ENCODE results near the gene MYLK4. TPM values are rescaled to one million over a fixed set of nuclear protein-coding genes. Genes with fewer than 3 reads are reported as not detected.

The MYLK4 gene
- total RNA-seq, 2 donors from 2014 or later: 1.0 to 3.6 TPM

- Histone ChIP-seq H3K4me3 (no peak overlapping the region), H3K27me3 (no peaks in the 10 kb centered on the region), H3K36me3 (no peaks in the 10 kb centered on the region), H3K27ac (no peak overlapping the region), H3K9me3 (no peaks in the 10 kb centered on the region), H3K4me1 (peaks cover 0 to 6% of the 10 kb centered on the region in 2 donors)
- TF ChIP-seq CTCF (IDR thresholded peaks at IDR 0.05): no peak
- DNase-seq (ENCODE audit: low spot score): no peak
These were observed 42.3 kb downstream of the MYLK4 start for GRCh38 chr6:2708456-2708855.

GRCh38 chr6:2706558-2706957, 44.2 kb downstream of the MYLK4 start:
- no peaks in the 10 kb centered on the region for H3K36me3 ChIP-seq
- H3K27ac ChIP-seq: no peak overlapping the region
- H3K4me1 ChIP-seq: peaks cover 0 to 6% of the 10 kb centered on the region in 2 donors
- no peak overlapping the region for H3K4me3 ChIP-seq
- no peak for TF ChIP-seq CTCF (IDR thresholded peaks at IDR 0.05)
- DNase-seq (ENCODE audit: low spot score): no peak
- H3K27me3 ChIP-seq: no peaks in the 10 kb centered on the region
- H3K9me3 ChIP-seq: no peaks in the 10 kb centered on the region

GRCh38 chr6:2705256-2705655, 45.5 kb downstream of the MYLK4 start:
- Histone ChIP-seq H3K27ac (no peak overlapping the region), H3K36me3 (no peaks in the 10 kb centered on the region), H3K27me3 (no peaks in the 10 kb centered on the region), H3K4me1 (peaks cover 0 to 6% of the 10 kb centered on the region in 2 donors), H3K4me3 (no peak overlapping the region), H3K9me3 (no peaks in the 10 kb centered on the region)
- TF ChIP-seq CTCF (IDR thresholded peaks at IDR 0.05): no peak
- no peak for DNase-seq (ENCODE audit: low spot score)

GRCh38 chr6:2697291-2697690, 53.4 kb downstream of the MYLK4 start:
- TF ChIP-seq CTCF (IDR thresholded peaks at IDR 0.05): no peak

GRCh38 chr6:2695454-2696095, 55.1 kb downstream of the MYLK4 start:
- Histone ChIP-seq H3K27me3 (no peaks in the 10 kb centered on the region), H3K4me3 (no peak overlapping the region), H3K36me3 (no peaks in the 10 kb centered on the region), H3K9me3 (no peaks in the 10 kb centered on the region), H3K27ac (no peak overlapping the region), H3K4me1 (no peaks in the 10 kb centered on the region)
- TF ChIP-seq CTCF (IDR thresholded peaks at IDR 0.05): peak; percentile 12 to 57
- no peak for DNase-seq (ENCODE audit: low spot score)

More at GRCh38 chr6:2697291-2697690, 53.4 kb downstream of the MYLK4 start:
- no peaks in the 10 kb centered on the region for H3K36me3 ChIP-seq
- no peaks in the 10 kb centered on the region for H3K4me1 ChIP-seq
- H3K27me3 ChIP-seq: no peaks in the 10 kb centered on the region
- H3K4me3 ChIP-seq: no peak overlapping the region
- no peaks in the 10 kb centered on the region for H3K9me3 ChIP-seq
- DNase-seq (ENCODE audit: low spot score): no peak
- no peak overlapping the region for H3K27ac ChIP-seq

GRCh38 chr6:2693231-2693630, 57.5 kb downstream of the MYLK4 start:
- Histone ChIP-seq H3K27ac (no peak overlapping the region), H3K4me3 (no peak overlapping the region), H3K9me3 (no peaks in the 10 kb centered on the region), H3K4me1 (no peaks in the 10 kb centered on the region), H3K36me3 (no peaks in the 10 kb centered on the region), H3K27me3 (no peaks in the 10 kb centered on the region)
- DNase-seq (ENCODE audit: low spot score): no peak
- no peak for TF ChIP-seq CTCF (IDR thresholded peaks at IDR 0.05)
